ENCODE data around the gene RASGRF2.

RASGRF2 gene

DNA sequence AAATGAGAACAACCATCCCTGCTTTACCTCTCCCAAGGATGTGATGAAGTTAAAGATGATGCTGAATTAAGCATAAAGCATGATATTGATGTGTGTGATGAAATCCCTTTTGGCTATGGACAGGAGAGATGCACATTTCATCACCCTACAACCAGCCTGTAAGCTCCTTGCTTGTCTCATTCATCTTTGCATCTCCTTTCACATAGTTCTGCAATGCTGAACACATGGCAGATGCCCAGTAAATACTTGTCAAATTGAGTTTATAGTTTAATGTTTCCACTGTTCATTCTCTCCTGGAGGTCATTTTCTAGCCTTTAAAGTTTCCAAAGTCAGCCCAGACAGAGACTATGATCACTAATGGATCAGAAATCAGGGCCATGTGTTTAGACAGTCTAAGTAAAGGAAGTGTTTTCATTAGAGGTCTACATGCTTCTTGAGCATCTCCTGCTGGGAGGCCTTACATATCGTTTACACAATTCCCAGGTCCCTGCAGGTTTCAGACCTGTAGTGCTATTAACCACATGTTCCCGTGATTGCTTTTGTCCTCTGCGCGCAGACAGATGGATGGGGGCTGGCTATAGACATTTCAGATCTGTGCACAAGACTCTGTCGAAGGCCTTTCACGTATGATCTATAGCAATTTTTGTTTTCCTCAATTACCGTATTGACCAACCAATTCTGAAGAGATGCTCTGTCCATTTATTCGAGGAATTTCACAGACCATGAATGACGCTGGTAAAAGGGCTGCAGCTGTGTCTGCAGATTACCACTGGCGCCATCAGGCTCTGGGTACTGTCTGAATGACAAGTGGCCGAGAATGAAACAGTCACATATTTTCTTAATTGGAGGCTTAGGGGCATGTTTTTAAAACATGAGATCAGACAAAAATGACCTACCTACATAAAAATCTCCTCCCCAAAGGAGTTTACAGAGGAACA, 223.9 kb downstream of the RASGRF2 start:
- no peak for DNase-seq
- in situ Hi-C loops (cut with MboI; ENCODE audit: low pct_unique_long_range_greater_than_20kb, low sequenced_read_pairs) = loop anchor here (25.0 kb wide), 1 partner anchor 472 kb away; no protein-coding TSS in a partner anchor

DNA sequence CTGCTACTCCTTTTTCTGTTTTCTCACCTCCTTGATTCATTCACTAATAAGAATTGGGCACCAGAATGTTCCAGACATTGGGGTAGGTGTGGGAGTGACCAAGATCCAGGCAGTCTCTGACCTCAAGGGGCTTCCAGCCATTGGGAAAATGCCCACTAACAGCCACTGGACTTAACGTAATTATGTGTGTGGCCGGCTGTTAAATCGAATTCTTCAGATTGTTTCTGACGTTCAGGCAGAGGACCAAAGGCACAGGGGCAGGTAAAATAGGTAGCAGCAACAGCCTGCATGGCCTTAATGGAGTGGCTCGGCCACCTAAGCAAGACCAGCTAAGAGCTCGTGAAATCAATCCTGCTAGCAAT, 224.6 kb downstream of the RASGRF2 start:
- in situ Hi-C loops (cut with MboI; ENCODE audit: low pct_unique_long_range_greater_than_20kb, low sequenced_read_pairs) = loop anchor here (25.0 kb wide), 1 partner anchor 472 kb away; no protein-coding TSS in a partner anchor
- no peak for DNase-seq

DNA sequence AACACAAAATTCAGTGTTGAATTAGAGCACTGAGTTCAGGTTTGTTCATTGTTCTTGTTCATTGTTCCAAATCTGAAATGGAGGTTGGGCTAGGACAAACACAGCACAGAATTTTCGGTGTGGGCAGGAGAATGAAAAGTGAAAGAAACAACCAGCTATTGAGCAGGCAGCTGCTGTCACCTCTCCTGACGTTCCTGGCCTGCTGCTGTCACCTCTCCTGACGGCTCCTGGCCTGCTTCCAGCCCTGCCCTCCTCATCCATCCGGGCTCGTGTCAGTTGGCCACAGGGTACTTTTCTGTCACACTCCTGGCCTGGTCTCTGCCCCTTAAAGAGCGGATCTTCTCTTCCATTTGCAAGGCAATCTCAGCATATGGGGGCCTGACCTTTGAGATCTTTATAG, 227.7 kb downstream of the RASGRF2 start:
- no peak for DNase-seq
- in situ Hi-C loops (cut with MboI; ENCODE audit: low pct_unique_long_range_greater_than_20kb, low sequenced_read_pairs) = loop anchor here (25.0 kb wide), 1 partner anchor 476 kb away; no protein-coding TSS in a partner anchor

DNA sequence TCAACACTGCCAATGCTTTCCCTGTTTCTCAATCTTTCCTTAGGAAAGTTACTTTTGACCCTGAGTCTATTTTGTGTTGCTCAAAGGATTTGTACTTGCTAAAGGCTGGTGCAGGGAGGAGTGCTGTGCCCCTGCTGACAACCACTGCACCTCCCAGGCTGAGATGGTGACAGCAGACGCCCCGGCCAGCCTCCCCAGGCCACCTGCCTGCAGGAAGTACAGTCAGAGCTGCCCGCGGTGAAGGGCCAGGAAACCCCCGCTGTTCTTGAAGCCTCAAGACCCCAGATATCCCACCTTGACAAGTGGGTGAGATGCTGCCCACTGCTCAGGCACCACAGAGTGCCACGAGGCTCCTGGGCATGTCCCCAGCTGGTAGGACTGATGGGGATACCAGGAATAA, 228.8 kb downstream of the RASGRF2 start:
- in situ Hi-C loops (cut with MboI; ENCODE audit: low pct_unique_long_range_greater_than_20kb, low sequenced_read_pairs) = loop anchor here (25.0 kb wide), 1 partner anchor 477 kb away; no protein-coding TSS in a partner anchor
- no peak for DNase-seq

DNA sequence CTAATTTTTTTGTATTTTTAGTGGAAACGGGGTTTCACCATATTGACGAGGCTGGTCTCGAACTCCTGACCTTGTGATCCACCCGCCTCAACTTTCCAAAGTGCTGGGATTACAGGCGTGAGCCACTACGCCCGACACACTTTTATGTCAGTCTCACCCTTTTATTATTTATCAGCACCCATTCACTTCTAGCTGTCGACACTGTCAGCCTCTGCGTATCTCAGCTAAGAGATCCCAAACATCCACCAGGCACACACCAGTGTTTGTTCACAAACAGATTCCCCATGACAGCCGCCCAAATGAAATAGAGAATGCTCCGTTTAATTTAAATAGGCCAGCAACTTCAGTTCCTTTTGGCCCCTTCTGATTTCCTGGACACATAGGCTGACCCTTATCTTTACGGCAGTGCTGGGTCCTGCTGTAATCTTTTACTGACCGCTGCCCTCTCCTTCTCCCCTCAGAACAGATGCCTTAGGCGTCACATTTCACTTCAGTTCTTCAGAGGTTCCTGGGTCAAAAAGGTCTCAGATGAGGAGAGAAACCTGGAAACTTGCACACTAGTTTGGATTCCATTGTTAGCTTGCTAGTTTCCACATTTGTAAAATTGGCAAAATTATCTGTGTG, 229.8 kb downstream of the RASGRF2 start:
- DNase-seq = no peak
- in situ Hi-C loops (cut with MboI; ENCODE audit: low pct_unique_long_range_greater_than_20kb, low sequenced_read_pairs) = loop anchor here (25.0 kb wide), 1 partner anchor 478 kb away; no protein-coding TSS in a partner anchor

DNA sequence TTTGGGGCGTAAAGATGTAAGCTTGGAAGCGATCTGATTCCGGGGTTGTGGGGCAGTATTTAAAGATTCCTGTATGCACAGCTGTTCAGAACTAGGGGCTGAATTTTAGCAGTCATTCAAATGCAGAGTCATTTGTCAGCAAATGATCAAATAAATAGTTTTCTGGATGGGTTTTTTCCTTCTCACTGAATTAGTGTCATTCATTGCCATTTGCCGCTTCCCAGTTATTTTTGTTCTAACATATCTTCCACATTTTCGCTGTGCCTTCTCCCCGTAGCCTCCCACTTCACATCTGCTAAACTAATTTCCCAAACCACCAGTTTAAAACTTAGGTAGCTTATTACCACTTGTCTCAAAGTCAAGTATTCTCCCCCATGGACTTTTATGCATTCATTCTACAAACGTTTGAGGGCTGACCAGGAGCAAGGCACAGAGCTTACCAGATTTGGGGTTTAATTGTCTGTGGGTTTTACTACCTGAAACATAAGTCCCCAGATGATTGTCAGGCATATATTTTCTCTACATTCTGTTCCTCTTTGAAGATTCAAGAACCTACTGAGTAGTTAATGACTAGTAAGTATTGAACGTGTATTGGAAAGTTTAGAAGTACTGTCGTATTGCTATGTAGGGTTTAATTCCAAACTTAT, 231.7 kb downstream of the RASGRF2 start:
- in situ Hi-C loops (cut with MboI; ENCODE audit: low pct_unique_long_range_greater_than_20kb, low sequenced_read_pairs) = loop anchor here (25.0 kb wide), 1 partner anchor 480 kb away; no protein-coding TSS in a partner anchor
- DNase-seq = no peak

DNA sequence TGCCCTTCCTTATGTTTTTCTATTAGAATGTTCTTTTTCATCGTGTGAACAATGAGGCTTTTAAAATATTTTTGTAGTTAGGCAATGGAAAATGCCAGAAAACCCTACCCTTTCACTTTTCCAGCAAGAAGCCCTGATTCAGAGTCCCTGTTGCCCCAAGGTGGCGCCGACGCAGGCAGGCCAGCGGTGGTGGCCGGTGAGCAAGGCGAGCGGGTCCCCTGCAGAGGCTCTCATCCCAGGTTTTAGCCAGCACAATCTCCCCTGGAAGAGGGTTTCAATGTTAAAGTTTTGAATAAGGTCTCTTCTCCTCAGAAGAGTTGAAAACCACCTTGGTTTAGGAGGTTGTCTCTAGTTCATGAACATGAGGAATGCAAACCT, 232.2 kb downstream of the RASGRF2 start:
- in situ Hi-C loops (cut with MboI; ENCODE audit: low pct_unique_long_range_greater_than_20kb, low sequenced_read_pairs) = loop anchor here (25.0 kb wide), 1 partner anchor 480 kb away; no protein-coding TSS in a partner anchor
- no peak for DNase-seq

DNA sequence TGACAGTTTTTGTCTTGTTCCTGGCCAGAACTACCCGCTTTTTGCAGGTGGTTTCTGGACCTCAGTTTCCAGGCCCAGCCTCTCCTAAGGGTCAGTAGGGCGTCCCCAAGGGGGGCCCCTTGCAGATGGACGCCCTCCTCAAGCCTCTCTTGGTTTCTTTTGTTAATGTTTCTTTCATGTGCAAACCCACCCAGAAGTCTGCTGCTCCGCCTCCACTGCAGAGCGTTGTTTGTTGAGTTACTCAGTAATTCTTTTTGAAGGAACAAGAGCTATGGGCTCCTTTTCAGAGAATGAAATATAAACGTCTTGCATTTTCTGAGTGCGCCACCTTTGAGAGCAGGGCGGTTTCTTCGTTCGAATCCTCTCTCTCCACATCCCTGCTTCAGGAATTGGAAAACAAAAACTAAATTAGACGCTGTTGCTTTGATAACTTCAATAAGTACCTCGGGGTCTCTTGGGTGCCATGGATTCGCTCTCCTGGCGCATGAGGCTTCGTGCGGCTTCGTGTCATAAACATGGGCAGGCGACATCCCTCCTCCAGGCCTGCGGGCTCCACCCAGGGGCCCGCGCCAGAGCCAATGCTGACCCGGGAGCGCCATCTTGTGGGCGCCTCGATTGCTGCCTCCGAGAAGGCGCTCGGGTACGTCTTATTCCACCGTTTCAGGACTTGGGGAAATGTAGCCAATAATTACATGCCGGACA, 234.6 kb downstream of the RASGRF2 start:
- peak; percentile 91 for DNase-seq
- in situ Hi-C loops (cut with MboI; ENCODE audit: low pct_unique_long_range_greater_than_20kb, low sequenced_read_pairs) = loop anchor here (25.0 kb wide), 1 partner anchor 482 kb away; no protein-coding TSS in a partner anchor

DNA sequence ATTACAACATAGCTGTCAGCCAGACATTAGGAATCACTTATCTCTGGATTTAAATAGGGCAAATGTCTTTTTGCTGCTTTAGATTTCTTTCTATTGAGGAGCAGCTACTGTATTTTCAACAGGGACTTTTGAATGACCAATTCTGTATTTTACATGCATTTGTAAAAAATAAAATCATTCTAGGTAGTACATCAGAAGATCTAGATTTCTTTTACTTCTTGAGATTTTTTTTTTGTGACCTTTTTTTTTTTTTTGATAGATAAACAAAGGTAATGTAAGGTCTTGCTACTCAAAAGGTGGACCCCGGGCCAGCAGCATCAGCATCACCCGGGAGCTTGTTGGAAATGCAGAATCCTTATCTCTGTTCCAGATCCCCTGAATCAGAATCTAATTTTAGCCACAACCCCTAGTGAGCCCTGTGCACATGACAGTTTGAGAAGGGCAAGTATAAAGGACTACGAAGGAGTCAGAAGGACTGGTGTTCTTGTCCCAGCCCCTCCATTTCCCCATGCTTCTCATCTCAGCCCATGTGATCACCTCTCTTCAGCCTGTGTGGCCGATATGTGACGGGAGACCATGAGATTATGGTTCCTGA, 235.3 kb downstream of the RASGRF2 start:
- in situ Hi-C loops (cut with MboI; ENCODE audit: low pct_unique_long_range_greater_than_20kb, low sequenced_read_pairs) = loop anchor here (25.0 kb wide), 1 partner anchor 483 kb away; no protein-coding TSS in a partner anchor
- DNase-seq = peak; percentile 15

DNA sequence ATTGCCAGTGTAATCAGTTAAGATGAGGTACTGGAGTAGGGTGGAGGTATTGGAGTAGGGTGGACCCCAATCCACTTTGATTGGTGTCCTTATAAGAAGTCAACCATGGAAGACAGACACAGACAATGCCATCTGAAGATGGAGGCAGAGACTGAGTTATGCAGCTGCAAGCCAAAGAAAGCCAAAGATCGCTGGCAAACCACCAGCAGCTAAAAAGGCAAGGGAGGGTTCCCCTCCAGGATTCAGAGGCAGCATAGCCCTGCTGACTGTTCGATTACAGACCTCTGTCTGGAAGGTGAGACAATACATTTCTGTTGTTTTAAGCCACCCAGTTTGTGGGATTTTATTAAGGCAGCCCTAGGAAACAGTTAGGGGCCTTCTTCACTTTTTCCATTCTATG, 242.5 kb downstream of the RASGRF2 start:
- in situ Hi-C loops (cut with MboI; ENCODE audit: low pct_unique_long_range_greater_than_20kb, low sequenced_read_pairs) = no loop called here
- no peak for DNase-seq

DNA sequence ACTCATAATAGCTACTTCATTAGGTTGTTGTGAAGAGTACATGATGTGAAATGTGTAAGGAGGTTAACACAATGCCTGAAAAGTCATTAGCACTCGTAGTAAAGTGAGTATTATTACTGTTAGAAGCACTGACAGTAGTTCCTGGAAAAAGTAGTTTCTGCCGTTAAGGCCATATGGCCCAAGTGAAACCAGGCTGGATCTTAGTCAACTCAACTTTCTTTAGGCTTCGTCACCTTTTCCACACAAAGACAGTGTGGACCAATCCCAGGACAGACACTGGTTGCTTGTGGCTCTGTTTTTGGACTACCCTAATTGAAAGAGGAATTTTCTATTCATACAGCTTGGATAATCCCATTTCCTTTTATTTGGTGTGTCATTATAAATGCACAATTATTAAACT, 243.6 kb downstream of the RASGRF2 start:
- DNase-seq = no peak
- in situ Hi-C loops (cut with MboI; ENCODE audit: low pct_unique_long_range_greater_than_20kb, low sequenced_read_pairs) = no loop called here

DNA sequence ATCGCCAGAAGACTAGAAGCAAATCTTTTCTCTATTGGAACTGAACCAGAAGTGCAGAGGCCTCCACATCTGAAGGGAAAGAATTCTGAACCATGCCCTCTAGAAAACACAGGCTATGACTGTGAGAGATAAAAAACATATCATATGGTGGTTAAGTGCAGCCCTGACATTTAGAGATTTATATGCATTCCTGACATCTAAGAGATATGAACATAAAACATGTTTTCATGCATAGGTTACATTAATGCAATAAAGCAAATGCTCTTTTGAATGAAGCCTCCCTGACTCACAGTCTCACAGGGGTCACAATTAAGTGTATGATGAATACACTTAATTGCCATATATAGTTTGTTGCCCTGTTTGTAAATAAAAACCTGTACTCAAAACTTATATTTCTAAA, 244.0 kb downstream of the RASGRF2 start:
- no peak for DNase-seq
- in situ Hi-C loops (cut with MboI; ENCODE audit: low pct_unique_long_range_greater_than_20kb, low sequenced_read_pairs) = no loop called here

DNA sequence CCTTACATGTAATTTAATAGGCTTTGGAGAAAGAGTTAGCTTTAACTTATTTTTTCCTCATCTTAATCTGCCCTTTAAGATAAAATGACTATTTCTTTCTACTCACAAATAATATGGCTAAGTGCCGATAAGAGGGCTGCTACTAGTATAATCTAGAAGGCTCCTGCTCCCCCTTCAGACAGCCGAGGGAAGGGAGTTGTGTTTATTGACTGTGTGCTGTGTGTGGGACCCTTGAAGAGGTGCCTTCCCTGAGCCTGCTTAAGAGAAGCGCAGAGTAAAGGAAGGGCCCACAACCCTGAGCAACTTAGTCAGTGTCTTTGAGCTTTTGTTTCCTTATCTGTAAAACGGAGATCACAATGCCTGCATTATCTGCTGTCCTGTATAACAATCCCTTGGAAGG, 244.9 kb downstream of the RASGRF2 start:
- in situ Hi-C loops (cut with MboI; ENCODE audit: low pct_unique_long_range_greater_than_20kb, low sequenced_read_pairs) = no loop called here
- DNase-seq = no peak

DNA sequence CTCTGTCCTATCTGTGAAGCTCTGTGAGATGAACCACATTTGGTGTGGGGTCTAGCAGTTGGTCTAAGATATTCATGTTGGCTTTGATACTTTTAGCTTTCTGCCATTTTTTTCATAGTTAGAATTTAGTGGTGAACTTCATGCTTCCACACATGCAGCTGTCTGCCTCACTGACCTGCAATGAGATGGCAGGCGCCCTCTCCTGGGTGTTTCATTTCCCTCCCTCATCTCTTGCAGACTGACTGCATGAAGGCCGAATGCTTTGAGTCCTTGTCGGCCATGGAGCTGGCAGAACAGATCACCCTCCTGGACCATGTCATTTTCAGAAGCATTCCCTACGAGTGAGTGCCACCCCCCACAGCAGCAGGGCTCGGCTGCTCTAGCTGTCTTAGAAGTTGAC, 246.8 kb downstream of the RASGRF2 start:
- peak; percentile 18 for DNase-seq
- in situ Hi-C loops (cut with MboI; ENCODE audit: low pct_unique_long_range_greater_than_20kb, low sequenced_read_pairs) = no loop called here

DNA sequence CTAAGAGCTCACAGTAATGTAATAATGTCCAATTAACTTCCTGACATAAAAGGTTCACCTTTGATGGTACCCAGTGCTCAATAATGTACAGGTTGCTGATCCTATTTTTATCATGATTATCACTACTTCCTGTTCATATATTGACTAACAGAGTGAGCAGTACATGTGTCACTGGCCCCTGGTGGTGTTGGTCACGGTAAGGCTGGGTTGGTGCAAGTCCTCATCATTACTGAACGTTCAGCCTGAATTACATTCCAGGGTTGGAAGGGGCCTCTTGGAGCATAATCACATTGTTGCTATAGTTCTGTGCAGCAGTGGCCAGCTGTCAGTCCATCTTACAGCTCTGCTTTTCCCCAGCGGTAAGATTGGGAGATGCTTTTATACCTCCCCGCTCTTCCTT, 248.7 kb downstream of the RASGRF2 start:
- in situ Hi-C loops (cut with MboI; ENCODE audit: low pct_unique_long_range_greater_than_20kb, low sequenced_read_pairs) = no loop called here
- DNase-seq = no peak

DNA sequence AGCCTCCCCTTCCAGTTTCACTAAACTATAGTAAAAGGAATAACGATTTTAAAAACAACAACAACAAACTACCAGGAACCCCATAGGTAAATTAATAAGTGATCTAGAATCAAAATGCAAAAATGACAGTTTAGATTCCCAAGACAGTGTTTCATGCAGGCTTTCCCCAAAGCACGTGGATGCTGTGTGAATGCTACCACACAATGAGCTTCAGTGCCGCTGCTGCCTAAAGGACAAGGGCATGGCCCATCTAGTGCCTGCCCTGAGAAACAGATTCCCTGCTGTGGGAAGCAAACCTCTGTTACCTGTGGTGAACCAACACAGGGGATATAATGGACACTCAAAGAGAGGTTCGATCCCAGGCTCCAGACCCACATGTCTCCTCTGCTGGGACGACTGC, 249.2 kb downstream of the RASGRF2 start:
- in situ Hi-C loops (cut with MboI; ENCODE audit: low pct_unique_long_range_greater_than_20kb, low sequenced_read_pairs) = no loop called here
- DNase-seq = no peak

DNA sequence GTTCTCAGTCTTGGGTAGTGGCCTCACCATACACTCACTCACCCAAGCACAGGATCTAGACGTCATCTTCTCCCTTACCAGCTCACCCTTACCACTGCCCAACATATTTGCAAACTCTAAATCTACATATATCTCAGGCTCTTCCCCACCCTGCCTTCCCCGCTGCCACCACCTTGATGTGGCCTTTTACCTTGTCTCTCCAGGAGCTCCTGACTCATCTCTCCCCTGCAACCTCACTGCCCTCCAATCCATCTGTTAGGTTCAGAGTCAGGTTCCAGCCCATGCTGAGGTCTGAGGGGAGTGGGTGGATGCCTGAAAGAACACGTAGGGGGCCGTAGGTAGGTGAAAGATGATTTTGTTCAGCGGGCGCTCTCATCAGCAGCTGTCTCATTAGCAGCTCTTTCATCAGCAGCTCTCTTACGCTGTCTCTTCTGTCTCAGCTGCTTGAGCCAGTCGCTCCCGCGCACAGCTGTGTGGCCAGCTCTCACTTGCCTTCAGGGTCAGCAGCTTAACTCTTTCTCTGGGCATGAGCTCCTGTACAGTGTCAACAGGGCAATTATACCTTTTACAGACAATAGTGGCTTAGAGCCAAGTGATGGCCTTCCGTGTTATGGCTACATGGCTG, 249.8 kb downstream of the RASGRF2 start:
- in situ Hi-C loops (cut with MboI; ENCODE audit: low pct_unique_long_range_greater_than_20kb, low sequenced_read_pairs) = no loop called here
- DNase-seq = no peak

DNA sequence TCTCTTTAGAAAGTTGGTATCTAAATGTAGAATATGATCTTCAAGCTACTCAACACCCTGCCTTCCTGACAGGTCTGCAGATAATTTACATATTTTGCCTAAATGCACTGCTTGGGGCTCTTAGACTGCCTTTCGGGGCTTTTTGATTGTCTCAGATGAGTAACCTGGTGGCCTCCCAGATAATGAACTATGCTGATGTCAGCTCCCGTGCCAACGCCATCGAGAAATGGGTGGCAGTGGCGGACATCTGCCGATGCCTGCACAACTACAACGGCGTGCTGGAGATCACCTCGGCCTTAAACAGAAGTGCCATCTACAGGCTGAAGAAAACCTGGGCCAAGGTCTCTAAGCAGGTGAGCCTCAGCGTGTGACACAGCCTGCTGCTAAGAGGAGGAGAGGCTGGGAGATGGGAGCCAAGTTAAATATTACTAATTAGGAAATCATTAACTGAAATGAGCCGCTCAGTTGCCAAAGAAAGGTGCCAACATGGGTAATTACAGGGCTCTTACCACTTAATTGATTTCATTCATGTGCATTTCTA, 252.1 kb downstream of the RASGRF2 start:
- no peak for DNase-seq
- in situ Hi-C loops (cut with MboI; ENCODE audit: low pct_unique_long_range_greater_than_20kb, low sequenced_read_pairs) = no loop called here
